HG02943 (cell line): ENCODE measurements around the gene AHI1.
"Not testable (repeated sequence)": the region's sequence is repeated elsewhere in the genome, so short reads cannot be mapped to it uniquely, and the experiment has no call there.

ENCODE experiments used
- ATAC-seq: cut with Tn5 transposase; IDR thresholded peaks from one replicate; pipeline ENCODE4 v1.9.1; 2021; ENCODE audit warnings: mild to moderate bottlenecking, low read depth, moderate library complexity; ENCODE audit not compliant: unreplicated experiment

AHI1 gene

DNA sequence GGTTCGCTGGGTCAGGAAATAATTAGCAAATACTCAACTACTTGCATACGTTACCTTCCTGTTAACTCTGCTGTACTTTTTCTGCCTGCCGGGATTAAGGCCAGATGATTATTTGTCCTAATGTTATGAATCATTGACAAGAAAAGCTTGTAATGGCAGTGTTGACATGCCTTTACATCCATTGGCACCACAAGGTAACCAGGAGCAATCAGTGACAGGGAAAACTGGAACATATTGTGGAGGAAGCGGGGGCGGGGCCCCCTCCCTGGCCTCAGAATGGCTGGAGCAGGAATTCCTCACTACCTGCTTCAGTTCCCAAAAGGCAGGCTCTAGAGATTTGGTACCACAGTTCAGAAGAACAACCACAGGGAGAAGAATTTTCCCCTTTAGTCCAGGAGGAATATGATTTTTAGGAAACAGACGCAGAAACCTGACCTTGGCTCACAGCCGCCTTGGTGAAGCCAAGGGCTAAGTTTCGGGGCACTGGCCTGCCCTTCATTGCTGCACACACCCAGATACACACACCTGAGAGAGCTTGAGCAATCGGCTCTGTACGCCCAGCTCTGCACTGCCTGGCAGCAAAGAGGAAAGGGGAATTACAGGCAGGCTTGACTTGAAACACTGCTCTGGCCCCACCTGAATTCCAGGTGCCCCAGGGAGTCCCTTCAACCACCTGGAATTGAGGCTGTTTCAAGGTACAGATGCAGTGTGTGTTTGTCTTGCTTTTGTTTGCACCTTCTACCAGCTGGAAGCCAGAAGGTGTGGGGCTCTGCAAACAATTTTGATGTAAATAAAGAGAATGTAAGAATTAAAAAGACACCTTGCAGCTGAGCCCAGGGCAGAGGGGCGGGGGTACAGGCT lies 226.6 kb downstream of the AHI1 start:
- no peak for ATAC-seq

DNA sequence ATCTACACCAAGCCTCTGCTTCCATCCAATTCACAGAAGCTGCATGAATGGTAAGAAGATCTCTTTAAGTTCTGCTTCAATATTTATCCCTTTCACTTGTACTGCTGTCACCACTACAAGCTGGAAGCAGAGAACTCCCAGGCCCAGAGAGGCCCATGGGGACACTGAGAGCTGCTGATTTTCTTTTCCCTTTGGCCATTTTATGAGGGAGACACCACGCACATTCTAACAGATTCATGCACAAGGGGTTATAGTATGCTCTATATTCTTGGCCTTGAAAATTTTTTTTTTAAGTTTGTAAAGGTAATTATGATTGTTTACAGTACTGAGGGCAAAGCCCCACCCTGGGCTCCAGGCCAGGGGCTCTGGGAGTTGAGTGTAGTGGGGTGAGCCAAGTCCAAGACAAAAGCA lies 228.1 kb downstream of the AHI1 start:
- ATAC-seq = no peak

DNA sequence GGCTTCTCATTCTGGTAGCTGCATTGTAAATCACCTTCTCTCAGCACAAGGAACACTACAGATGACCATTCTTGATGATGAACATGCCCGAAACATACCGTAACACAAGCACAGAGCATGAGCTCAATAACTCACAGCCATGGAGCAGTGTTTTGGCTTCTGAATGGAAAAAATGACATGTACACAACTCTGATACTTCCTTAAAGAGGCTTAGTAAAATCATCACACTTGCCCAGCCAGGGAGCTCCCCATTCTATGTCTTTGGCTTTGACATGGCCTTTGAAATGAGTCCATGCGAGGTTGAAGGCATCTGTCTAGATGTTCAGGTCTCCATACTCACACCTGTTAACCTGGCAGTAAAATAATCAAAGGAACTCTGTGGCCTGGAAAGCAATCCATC lies 228.8 kb downstream of the AHI1 start:
- no peak for ATAC-seq

- ATAC-seq = no peak
Measured at GRCh38 chr6:135268263-135268662, 229.3 kb downstream of the AHI1 start.

DNA sequence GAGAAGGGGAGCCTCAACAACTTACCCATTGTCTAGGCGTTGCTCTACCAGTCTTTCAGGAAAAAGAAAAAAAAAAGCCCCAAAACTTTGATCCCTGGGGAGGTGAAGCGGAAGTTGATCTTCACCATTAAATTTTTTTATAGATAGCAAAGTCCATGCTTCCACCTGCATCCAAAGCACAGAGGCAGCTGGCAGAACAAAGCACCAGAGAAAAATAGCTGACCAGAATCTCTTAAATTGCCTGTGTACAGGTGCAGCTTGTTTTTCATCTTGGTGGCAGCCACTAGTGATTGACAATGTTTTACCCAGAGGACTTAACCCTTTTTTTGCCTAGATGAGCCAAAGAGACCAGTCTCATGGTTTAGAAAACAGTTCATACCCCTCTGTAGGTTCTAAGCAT lies 230.5 kb downstream of the AHI1 start:
- no peak for ATAC-seq

DNA sequence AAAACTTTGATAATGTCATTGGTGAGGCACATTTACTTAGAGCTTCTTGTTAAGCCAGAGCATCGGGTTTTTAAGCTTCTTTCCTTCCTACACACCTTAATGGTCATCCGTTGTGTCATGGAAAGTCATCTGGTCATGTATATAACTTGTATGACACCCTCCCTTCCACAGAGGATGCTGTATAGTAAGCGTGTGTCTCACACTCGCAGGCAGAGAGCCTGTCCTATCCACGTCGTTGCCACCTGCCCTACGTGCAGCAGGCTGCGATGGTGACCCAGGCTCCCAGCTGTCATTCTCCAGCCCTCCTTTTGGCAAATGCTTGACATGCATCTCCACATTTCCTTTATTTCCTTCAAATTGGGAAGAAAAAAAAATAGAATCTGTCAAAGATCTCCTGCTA lies 230.9 kb downstream of the AHI1 start:
- no peak for ATAC-seq

DNA sequence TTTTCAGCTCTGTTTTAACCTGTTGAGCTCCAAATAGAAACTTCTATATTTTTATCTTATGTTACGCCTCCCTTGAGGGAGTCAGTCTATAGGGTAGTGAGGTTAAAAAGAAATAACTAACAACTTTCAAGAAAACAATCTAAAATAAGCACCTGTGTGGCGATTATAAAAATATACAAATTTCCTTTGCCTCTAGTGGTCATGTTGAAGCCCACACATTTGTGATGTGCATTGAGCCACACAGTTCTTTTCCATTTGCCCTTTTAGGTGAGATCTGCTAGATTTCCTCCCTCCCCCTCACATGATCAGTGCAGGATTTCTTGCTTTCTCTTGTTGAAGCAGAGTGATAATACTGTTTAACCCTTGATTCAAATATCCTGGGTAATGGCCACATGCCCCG lies 232.3 kb downstream of the AHI1 start:
- ATAC-seq = no peak

GRCh38 chr6:135261872-135262725 lies 235.4 kb downstream of the AHI1 start:
- no peak for ATAC-seq

- no peak for ATAC-seq
Measured at GRCh38 chr6:135260612-135261011, 236.9 kb downstream of the AHI1 start.

DNA sequence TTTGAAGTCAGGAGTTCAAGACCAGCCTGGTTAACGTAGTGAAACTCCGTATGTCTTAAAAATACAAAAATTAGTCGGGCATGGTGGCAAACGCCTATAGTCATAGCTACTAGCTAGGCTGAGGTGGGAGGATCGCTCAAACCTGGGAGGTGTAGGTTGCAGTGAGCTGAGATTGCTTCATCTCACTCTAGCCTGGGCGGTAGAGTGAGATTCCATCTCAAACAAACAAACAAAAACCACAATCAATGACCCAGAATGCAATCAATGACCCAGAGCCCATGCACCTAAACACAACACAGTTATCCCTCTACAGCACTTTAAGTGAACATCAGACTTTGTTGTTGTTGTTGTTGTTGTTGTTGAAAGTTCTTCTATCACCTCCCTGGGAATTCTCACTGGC lies 238.6 kb downstream of the AHI1 start:
- ATAC-seq = no peak

- ATAC-seq = no peak
Measured at GRCh38 chr6:135257631-135258405, 239.7 kb downstream of the AHI1 start.

DNA sequence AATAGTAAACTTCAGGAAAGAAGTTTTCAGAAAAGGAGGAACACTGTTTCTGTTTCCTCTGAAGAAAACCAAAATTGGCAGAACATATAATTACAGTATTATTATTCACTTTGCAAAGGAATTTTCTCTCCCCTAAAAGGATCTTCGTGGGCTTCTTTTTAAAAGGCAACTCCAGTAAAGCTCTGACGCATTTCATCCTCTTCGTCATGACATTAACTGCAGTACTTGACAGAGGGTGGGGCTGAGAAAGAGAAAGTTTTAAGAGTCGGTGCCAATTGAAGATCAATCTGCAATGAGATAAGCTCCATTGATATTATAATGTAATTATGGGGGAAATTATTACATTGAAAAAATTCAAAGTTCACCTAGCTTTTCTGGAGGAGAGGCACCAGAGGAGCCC lies 240.7 kb downstream of the AHI1 start:
- ATAC-seq = no peak

DNA sequence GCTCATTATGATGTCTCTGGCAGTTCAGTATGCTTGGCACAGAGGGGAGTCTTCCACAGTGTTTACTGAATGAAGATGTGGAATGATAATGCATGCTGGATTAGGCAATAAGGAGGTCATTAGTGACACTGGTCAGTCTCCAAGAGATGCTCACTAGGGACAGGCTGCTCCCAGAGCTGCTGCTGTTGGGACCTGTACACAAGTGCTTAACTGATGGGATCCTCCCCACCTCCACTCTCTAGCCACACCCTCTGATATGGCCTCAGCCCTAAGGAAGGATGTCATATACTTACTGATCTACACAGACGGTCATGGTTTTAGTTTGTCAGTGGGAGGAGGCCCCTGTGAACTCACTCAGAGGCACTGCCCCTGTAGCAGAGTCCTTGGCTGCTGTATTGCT lies 243.1 kb downstream of the AHI1 start:
- no peak for ATAC-seq

DNA sequence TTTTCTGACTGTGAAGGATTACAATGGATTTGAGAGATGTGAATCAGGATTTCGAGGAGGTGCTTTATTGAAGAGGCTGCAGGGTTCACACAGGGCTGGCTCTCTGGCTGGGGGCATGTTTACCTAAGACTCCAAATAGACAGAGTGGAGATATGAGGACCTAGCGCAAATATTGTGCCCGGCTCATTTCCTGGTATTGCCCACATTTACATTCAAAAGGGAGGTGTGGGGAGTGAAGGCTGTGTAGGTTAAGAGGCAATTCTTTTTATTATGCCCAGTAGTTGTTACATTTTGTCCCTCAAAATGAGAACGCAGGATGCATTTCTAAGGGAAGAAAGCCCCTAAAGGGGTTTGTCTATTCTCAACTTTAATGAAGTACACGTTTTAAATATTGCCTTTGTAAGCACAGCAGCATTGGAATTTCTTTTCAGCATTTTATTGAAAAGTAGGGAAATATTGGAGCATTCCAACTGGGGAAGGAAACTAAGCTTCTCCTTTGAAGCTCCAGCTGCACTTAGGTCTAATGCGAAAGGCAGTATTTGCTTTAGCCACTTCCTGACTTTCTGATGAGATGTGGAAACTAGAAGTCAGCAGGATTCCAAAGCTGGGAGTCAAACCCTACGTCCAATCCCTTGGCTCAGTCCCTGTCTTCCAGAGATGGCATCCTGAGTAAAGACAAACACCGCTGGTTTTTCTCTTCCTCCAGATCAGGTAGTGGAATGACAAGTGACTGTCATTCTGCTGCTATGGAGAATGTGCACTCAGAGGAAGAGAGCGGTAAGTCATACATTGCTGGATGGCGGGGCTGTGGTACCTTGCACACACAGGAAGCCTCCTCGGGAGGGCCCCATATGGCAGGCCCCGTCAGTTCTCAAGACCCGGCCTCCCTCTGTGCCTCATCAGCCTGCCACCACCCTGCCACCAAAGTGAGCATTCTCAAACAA lies 245.8 kb downstream of the AHI1 start:
- ATAC-seq = no peak

GRCh38 chr6:135250751-135251497 lies 246.6 kb downstream of the AHI1 start:
- no peak for ATAC-seq

DNA sequence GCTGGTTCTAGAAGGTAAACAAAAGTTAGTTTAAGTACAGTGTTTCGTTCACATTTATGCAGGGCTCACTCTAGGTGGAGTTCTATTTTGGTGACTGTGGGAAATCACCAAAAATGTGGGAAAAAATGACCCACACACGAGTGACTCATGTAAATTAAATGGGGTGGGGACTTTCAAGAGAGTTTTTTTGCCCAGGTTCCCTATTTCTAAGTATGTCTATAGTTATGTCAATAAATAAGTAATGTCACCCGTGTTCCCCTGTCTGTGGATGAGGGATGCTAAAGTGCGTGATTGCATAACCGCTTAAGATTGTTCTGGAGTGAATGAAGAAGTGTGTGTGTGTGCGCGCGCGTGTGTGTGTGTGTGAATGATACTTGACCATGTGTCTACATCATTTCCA lies 247.3 kb downstream of the AHI1 start:
- no peak for ATAC-seq

GRCh38 chr6:135246412-135247012 lies 251.0 kb downstream of the AHI1 start:
- ATAC-seq = not testable (repeated sequence)

DNA sequence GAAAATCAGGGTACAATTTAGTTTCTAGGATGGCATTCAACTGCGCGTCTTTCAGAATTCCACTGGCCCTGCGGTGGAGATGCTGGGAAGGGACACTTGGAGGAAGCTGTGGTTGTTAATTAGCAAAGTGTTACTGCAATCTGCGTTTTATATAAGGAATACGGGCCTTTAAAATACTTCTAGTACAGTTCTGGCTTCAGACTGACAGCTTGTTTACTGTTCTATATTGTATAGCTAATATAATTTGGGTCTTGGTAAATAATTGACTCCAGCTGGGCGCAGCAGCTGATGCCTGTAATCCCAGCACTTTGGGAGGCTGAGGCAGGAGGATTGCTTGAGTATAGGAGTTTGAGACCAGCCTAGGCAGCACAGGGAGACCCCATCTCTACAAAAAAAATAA lies 252.7 kb downstream of the AHI1 start:
- no peak for ATAC-seq
